KMS-11 (cell line): ENCODE results near the gene SDK1.

Source experiments
- H2AFZ ChIP-seq: fragments of 200-600 bp; sonication (generic); 2 replicates; pipeline ENCODE4 v1.6.1; 2016; ENCODE audit warnings: antibody characterized with exemption, mixed run types, low read depth
- H3K27ac ChIP-seq: fragments of 200-600 bp; sonication (generic); 2 replicates; pipeline ENCODE4 v1.6.1; 2016; ENCODE audit warnings: mild to moderate bottlenecking, mixed run types
- H3K27me3 ChIP-seq: fragments of 200-600 bp; sonication (generic); 2 replicates; pipeline ENCODE4 v1.6.1; 2017; ENCODE audit warnings: mild to moderate bottlenecking, low read depth, mixed run types, moderate library complexity; ENCODE audit not compliant: insufficient read depth
- H3K36me3 ChIP-seq: fragments of 200-600 bp; sonication (generic); 2 replicates; pipeline ENCODE4 v1.6.1; 2017; ENCODE audit warnings: mild to moderate bottlenecking, mixed run types; ENCODE audit not compliant: insufficient read depth
- H3K4me1 ChIP-seq: fragments of 200-600 bp; sonication (generic); 2 replicates; pipeline ENCODE4 v1.6.1; 2016; ENCODE audit warnings: mild to moderate bottlenecking, low read depth, mixed run types; ENCODE audit not compliant: poor library complexity, severe bottlenecking
- H3K4me2 ChIP-seq: fragments of 200-600 bp; sonication (generic); 2 replicates; pipeline ENCODE4 v1.7.0; 2016; ENCODE audit warnings: mild to moderate bottlenecking, mixed run types
- H3K4me3 ChIP-seq: fragments of 200-600 bp; sonication (generic); IDR thresholded peaks from 2 replicates; pipeline ENCODE4 v1.6.1; 2017; ENCODE audit warnings: low read depth, low read length, mixed read lengths; ENCODE audit not compliant: insufficient read depth
- H3K79me2 ChIP-seq: fragments of 200-600 bp; sonication (generic); 2 replicates; pipeline ENCODE4 v1.6.1; 2016; ENCODE audit warnings: low read depth, mixed run types; ENCODE audit not compliant: insufficient read depth
- H3K9ac ChIP-seq: fragments of 200-600 bp; sonication (generic); 2 replicates; pipeline ENCODE4 v1.6.1; 2016; ENCODE audit warnings: mild to moderate bottlenecking, mixed run types
- H4K20me1 ChIP-seq: fragments of 200-600 bp; sonication (generic); 2 replicates; pipeline ENCODE4 v1.6.1; 2016; ENCODE audit warnings: mild to moderate bottlenecking, mixed run types; ENCODE audit not compliant: insufficient read depth
- CTCF ChIP-seq: fragments of 200-600 bp; sonication (generic); conservative IDR thresholded peaks from 2 replicates; pipeline ENCODE4 v1.6.1; 2017; ENCODE audit warnings: low read depth, mild to moderate bottlenecking, antibody characterized with exemption, low read length, moderate library complexity, mixed read lengths

SDK1 gene

GRCh38 chr7:3880228-3880987 lies 579.4 kb downstream of the SDK1 start:
- Histone ChIP-seq H3K27me3 (no peaks in the 10 kb centered on the region), H3K9ac (no peak overlapping the region), H3K79me2 (no peaks in the 10 kb centered on the region), H4K20me1 (no peaks in the 10 kb centered on the region), H2AFZ (no peak overlapping the region), H3K4me3 (no peak overlapping the region), H3K4me1 (no peaks in the 10 kb centered on the region), H3K36me3 (no peaks in the 10 kb centered on the region), H3K27ac (no peak overlapping the region), H3K4me2 (no peak overlapping the region)
- no peak for TF ChIP-seq CTCF

GRCh38 chr7:3882782-3883181 lies 581.7 kb downstream of the SDK1 start:
- no peak overlapping the region for H3K27ac ChIP-seq
- no peak overlapping the region for H2AFZ ChIP-seq
- no peaks in the 10 kb centered on the region for H4K20me1 ChIP-seq
- TF ChIP-seq CTCF = no peak
- no peak overlapping the region for H3K9ac ChIP-seq
- no peak overlapping the region for H3K4me2 ChIP-seq
- H3K79me2 ChIP-seq = no peaks in the 10 kb centered on the region
- H3K4me1 ChIP-seq = no peaks in the 10 kb centered on the region
- H3K4me3 ChIP-seq = no peak overlapping the region
- no peaks in the 10 kb centered on the region for H3K27me3 ChIP-seq
- H3K36me3 ChIP-seq = no peaks in the 10 kb centered on the region

- Histone ChIP-seq H3K36me3 (no peaks in the 10 kb centered on the region), H3K9ac (no peak overlapping the region), H3K79me2 (no peaks in the 10 kb centered on the region), H3K27me3 (no peaks in the 10 kb centered on the region), H2AFZ (no peak overlapping the region), H3K4me1 (no peaks in the 10 kb centered on the region), H3K27ac (no peak overlapping the region), H3K4me2 (no peak overlapping the region), H4K20me1 (no peaks in the 10 kb centered on the region), H3K4me3 (no peak overlapping the region)
- no peak for TF ChIP-seq CTCF
Observed at GRCh38 chr7:3884543-3884942, 583.5 kb downstream of the SDK1 start.

GRCh38 chr7:3887096-3887690 lies 586.1 kb downstream of the SDK1 start:
- Histone ChIP-seq H3K36me3 (no peaks in the 10 kb centered on the region), H3K4me2 (no peak overlapping the region), H3K4me3 (no peak overlapping the region), H3K27me3 (no peaks in the 10 kb centered on the region), H2AFZ (no peak overlapping the region), H3K79me2 (no peaks in the 10 kb centered on the region), H3K27ac (no peak overlapping the region), H3K9ac (no peak overlapping the region), H3K4me1 (no peaks in the 10 kb centered on the region), H4K20me1 (no peaks in the 10 kb centered on the region)
- TF ChIP-seq CTCF = no peak
